Ecto neural progenitor cell (in vitro differentiated cells): Measurements from ENCODE around the gene TKT.

Source experiments
- DNase-seq: peaks from one replicate; pipeline ENCODE4 v3.0.0-alpha.2; 2018; ENCODE audit warnings: low spot score

TKT gene

GRCh38 chr3:53240989-53241972 lies 14.5 kb downstream of the TKT start:
- DNase-seq, result no peak

- DNase-seq, result no peak
These were observed 16.0 kb downstream of the TKT start for GRCh38 chr3:53239800-53240199.

- no peak for DNase-seq
These were observed 16.9 kb downstream of the TKT start for GRCh38 chr3:53238886-53239285.

- no peak for DNase-seq
These were observed 17.6 kb downstream of the TKT start for GRCh38 chr3:53238051-53238850.

GRCh38 chr3:53236112-53236841 lies 19.5 kb downstream of the TKT start:
- DNase-seq, result no peak

GRCh38 chr3:53235545-53235944 lies 20.3 kb downstream of the TKT start:
- no peak for DNase-seq

GRCh38 chr3:53234841-53235232 lies 21.0 kb downstream of the TKT start:
- no peak for DNase-seq

- DNase-seq, result no peak
These were observed 21.5 kb downstream of the TKT start for GRCh38 chr3:53234130-53234840.

GRCh38 chr3:53232641-53233377 lies 23.0 kb downstream of the TKT start:
- DNase-seq, result no peak

- no peak for DNase-seq
These were observed 24.0 kb downstream of the TKT start for GRCh38 chr3:53231532-53232511.

GRCh38 chr3:53230789-53231188 lies 25.0 kb downstream of the TKT start:
- DNase-seq, result no peak

GRCh38 chr3:53230041-53230621 lies 25.7 kb downstream of the TKT start:
- DNase-seq, result no peak

GRCh38 chr3:53229606-53230005 lies 26.2 kb downstream of the TKT start:
- no peak for DNase-seq

- no peak for DNase-seq
These were observed 26.7 kb downstream of the TKT start for GRCh38 chr3:53229171-53229570.

GRCh38 chr3:53227993-53228885 lies 27.6 kb downstream of the TKT start:
- DNase-seq, result peak; percentile 40

GRCh38 chr3:53226841-53227407 lies 28.9 kb downstream of the TKT start:
- DNase-seq, result peak; percentile 30

- no peak for DNase-seq
These were observed 29.5 kb downstream of the TKT start for GRCh38 chr3:53226142-53226840.
